NCI-H524 (cell line): ENCODE measurements around the gene SLC6A12.
"Not testable (repeated sequence)": the region's sequence is repeated elsewhere in the genome, so short reads cannot be mapped to it uniquely, and the experiment has no call there.

Experiments used
- DNase-seq, 2 experiments: peaks; one replicate each; lab custom pipeline; 2025; lab: John Stamatoyannopoulos, UW

Gene SLC6A12

GRCh38 chr12:217029-217428 lies 3.1 kb upstream of the SLC6A12 start:
- DNase-seq, result not testable (repeated sequence)

DNA sequence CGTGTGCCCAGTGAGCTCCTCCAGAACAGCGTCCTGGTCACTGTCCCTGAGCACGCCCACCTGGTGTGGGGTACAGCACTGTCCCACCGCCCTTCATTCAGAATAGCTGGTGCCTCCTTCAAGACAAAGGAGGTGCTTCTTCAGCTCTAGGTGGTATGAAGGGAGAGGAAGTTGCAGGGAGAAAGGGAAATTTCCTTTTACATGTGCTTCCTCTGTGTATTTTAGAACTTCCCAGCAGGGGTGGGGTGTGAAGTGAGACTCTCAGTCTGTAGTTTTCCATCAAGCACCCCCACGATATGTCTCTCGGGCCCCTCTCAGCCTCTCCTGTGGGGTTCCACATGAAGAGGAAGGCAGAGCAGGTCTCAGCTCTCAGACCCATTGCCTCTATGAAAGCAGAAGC lies 1.2 kb upstream of the SLC6A12 start:
- DNase-seq, result no peak

DNA sequence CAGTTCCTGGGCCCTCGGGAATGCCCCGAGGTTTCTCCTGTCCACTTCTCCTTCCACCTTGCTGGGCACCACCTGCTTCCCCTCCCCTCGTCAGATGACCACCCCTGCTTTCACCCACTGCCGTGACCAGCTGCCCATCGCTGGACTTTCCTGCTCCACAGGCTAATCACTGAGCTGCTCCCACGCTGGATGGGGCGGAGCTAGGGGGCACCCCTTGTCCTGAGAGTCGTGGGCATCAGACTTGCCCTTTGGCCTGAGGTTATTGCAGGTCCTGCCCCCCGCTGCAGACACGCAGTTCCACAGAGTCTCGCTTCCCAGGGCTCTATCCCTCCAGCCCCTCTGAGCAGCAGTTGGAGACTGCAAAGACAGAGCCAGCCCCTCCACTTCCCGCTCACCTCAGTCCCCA lies 427 bp downstream of the SLC6A12 start:
- no peak for DNase-seq

- peak; percentile 11 to 54 for DNase-seq
Measured at GRCh38 chr12:212715-213526, 1.0 kb downstream of the SLC6A12 start.

DNA sequence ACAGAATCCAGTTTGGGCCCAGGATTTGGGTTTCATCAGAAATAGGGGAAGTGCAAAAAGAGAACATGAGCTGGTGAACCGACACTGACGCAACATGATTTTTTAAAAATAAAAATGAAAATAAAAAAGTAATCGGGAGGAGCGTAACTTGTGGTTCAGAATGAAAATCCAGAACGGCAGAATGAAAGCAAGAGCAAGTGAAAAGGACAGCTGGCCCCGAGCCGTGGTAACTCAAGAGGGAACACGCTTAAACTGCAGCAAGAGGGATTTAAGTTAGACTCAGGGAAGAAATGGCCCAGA lies 1.6 kb downstream of the SLC6A12 start:
- no peak for DNase-seq

DNA sequence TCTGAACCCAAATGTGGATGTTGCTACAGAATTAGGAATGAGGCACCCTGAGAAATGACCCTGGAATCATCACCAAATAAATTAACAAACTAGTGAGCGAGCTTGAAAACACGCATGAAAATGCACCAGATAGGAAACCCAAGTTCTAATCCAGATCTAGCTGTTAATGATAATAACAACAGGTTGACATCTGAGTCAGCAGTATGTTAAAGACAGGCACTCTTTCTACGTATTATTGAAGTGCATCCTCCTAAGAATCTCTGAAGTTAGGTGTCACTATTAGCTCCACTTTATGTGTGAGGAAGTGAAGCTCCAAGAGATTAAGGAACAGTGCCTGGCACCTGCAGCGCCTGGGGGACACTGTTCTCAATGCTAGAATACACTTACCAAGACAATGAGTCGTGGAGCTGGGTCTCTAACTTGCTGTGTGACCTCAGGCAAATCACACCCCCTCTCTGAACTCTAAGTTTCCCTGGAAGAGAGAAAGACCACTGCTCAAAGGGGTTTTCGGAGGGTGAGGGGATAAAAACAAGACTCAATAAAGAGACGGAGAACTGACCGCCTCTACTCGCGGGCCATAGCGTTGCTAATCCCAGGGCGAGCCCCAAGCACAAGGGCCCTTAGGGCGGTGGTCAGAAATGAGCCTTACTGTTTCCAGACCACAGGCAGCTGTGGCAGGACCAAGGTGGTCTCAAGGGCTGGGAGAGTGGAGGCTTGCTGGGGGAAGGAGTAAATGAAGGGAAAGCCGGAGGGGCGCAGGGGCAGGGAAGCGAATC lies 2.1 kb downstream of the SLC6A12 start:
- DNase-seq, result no peak

DNA sequence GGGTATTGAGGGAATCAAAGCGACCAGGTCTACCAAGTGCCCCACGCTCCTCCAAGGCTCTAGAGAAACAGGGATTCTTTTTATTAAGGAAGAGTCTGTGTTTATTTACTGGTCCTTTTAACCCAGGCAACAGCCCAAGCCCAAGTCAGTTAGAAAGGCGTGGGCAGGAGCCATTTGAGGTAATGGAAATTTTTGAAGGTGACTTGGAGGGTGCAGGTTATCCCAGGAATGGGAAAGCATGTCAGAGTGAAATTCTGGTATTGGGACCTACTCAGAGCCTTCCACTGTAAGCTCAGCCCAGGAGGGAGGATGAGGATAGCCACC lies 2.9 kb downstream of the SLC6A12 start:
- no peak for DNase-seq

DNA sequence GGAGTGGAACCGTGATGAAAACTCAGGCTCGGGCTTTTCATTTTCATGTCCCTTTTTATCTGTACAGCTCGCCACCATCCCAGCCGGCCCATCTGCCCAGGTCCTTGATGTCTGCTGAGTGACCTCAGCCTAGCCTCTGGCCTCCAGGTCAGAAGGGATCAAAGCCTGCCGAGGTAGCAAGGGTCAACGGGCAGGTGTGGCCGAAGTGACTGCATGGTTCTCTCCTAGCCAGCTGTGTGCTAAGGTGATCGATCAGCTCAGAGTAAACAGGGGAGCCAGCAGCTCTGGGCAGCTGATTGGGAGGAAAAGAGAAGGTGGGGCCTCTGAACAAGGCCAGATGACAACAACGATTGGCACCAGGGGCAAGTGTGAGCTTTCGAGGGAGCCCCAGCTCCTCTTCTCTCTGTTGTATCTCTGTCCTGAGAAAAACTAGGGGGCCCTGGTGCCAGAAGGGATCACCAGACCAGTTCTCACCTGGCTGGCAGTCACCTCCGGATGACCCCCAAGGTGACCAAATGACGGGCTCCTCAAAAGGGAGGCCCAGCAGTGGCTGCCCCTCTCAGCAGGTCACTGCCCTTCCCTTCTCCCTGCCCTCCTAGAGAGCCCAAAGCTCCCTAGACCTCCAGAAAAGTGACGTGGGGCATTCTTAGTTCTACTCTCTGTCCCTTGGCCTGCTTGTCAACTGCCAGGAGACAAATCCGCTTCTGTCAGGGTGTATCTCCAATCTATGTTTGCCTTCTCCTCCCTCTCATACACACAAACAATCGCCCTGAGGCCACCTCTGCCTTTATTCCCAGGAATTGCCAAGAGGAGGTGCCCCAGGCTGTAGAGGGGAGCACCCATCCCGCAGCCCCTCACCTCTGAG lies 3.4 kb downstream of the SLC6A12 start:
- no peak for DNase-seq

DNA sequence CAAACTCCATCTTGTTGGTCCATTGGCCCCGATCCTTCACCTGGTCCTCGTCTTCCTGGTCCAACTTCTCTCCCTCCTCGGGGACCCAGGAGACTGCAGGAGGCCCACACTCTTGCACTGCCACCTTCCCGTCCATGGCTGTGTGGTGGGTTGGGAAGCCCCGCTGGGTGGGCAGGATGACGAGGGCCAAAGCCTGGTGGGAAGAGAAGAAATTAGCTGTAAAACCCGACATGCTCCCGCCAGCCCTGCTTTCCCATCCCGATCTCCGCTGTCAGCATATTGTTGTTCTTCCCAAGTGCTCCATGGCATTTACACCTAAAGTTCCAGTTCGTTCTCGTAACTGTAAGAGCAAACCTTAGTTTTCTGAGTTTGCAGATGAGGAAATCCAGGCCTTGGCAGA lies 4.1 kb downstream of the SLC6A12 start:
- DNase-seq, result no peak

DNA sequence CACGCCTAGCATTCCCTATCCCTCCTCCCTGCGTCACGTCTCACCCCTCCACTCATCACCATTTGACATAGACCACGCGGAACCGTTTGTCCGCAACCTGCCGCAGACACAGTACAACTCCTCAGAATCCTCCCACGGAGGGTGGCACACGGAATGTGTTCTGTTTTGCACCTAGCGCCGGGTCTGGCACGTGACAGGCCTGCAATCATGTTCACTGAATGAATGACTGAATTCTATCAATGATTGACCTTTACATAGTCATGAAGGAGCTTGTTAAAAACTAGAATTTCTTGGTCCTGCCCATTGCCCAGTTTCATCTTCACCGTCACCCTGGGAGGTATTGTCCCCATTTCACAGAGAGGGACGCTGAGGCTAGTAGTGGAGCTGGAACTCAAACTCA lies 4.7 kb downstream of the SLC6A12 start:
- no peak for DNase-seq

DNA sequence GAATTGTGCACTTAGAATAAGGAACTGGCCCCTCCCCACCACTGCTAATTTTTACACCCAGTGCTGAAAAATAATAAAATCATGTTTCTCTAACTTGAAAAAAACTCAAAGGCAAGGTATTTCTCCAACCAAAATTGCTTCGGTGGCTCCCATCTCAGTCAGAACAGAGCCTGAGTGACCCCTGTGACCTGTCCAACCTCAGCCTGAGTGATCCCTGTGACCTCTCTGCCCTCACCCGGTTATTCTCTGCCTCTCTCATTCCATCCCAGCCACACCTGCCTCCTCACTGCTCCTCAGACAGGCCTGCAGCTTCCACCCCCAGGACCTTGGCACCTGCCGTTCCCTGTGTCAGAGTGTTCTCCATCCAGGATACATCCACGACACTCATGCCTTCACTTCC lies 5.1 kb downstream of the SLC6A12 start:
- no peak for DNase-seq

DNA sequence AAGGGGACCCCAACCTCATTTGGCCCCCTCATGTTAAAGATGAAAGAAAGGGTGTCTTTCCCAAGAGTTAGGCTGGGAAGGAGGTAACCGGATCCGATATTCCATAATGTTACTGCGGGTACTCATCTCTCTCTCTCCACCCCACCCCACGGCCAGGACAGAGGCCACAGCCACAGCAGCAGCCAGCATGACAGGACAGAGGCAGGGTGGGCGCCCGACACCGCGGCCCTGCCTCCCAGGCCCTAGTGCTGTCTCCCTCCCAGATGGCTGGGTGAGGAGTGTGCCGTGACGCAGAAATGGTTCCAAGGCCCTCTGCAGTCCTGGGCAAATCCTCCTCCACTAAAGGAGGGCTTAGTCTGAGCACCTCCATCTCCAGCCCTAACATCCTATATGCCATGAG lies 6.2 kb downstream of the SLC6A12 start:
- no peak for DNase-seq

DNA sequence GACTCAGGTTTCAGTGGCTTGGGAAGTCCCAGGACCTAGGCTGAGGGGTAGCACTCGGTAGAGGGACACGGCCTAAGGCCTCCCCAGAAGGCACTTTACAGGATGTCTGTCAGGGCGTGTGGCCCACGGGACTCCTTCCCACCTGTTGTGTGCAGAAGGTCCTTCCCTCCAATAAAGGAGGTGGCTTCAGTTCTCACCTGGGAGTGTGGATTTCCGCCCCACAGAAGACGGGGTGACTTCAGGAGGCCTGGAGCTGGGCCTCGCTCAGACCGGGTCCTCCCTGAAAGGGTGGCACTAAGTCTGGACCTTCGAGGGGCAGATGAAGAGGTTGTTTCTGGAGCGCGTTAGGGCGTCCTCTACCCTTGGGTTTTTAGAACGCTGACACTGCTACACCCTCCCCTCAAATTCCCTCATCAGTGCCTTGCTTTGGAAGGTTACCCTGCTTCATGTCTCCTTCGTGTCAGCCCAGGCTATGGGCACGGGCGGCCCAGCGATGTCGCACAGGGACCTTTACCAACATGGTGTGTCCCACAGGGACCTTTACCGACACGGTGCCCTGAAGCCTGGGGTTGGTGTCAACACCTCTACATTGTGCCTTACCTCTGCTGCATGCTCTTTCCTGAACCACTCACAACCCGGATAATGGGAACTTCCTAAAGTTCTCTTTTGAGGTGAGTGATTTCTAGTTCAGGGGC lies 7.1 kb downstream of the SLC6A12 start:
- no peak for DNase-seq

GRCh38 chr12:205026-205425 lies 8.9 kb downstream of the SLC6A12 start:
- DNase-seq, result no peak

GRCh38 chr12:204261-204678 lies 9.7 kb downstream of the SLC6A12 start:
- DNase-seq, result no peak

DNA sequence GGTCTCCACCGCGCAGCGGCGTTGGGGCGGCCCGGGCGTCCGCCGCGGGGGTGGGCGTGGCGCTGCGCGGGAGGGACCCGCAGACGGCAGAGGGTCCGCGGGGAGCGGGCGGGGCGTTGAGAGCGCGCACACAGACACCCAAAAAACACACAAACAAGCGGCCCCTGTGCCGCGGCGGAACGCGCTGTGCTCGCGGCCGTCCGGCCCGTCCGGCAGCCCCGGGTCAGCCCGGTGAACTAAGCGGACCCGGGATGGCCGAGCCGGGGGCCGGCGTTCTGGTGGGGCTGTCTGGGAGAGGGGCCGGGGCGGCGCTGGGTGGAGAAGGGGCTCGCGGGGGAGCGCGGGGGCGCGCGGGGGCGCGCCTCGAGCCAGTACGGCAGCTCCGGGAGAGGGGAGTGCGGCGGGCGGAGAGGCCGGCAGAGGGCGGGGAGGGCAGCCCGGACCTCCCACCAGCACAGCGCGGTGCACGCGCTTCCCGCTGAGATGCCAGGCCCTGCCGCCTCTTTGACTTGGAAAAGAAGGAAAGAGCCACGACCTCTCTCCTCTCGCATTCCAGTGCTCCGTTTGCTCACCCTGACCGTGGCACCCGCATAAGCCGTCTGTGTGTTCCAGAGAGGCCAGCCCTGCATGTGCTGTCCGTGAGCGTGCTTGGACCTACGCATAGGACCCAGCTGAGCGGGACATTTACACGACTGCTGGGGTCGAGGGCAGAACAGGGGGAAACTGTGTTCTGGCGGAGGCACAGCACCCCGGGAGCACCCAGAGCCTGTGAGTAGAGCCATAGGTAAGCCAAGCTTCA lies 10.3 kb downstream of the SLC6A12 start:
- DNase-seq, result peak in 1 of 2 experiments; percentile 40

DNA sequence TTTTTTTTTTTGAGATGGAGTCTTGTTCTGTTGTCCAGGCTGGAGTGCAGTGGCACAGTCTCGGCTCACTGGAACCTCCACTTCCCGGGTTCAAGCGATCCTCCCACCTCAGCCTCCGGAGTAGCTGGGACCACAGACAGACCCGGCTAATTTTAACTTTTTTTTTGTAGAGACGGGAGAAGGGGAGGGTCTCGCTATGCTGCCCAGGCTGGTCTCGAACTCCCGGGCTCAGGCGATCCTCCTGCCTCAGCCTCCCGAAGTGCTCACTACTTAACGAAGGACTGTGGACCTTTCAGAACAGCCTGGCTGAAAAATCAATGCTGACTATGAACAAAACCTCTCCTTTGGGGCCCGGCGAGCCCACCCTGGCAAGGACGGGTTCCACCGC lies 10.9 kb downstream of the SLC6A12 start:
- DNase-seq, result no peak

GRCh38 chr12:202081-202731 lies 11.8 kb downstream of the SLC6A12 start:
- no peak for DNase-seq

DNA sequence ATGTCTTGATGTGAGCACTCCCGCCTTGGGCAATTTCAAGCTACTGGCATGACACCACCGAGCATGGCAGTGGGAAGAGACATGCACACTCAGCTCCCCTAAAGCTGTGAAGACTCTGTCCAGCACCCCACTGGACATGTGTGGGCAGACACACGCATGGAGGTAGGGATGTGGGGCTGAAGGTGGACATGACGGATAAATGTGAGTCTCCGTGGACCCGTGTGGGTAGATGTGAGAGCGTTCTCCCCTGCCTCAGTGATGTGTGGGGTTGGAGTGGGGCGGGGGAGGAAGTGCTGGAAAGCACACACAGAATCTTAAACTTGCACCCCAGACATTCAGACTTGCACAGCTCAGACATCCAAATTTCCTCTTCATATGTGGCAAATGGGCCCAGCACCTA lies 12.6 kb downstream of the SLC6A12 start:
- DNase-seq, result no peak

GRCh38 chr12:198705-199104 lies 15.3 kb downstream of the SLC6A12 start:
- no peak for DNase-seq
